PC-9 (cell line): ENCODE measurements around the gene CCDC69. TPM values are rescaled to one million over a fixed set of nuclear protein-coding genes. Genes with fewer than 3 reads are reported as not detected.

ENCODE experiments used
- BruUV-seq: library from RNA; stranded (reverse); fragments of 400-500 nt; replicated peaks from 2 replicates; lab custom pipeline; 2021; lab: Mats Ljungman, UMichigan
- CTCF ChIA-PET: fragments of 300-600 bp; sonication (Branson Sonifier 250); formaldehyde crosslinking; loops from one replicate; lab custom pipeline; 2022; ENCODE audit warnings: antibody characterized with exemption; lab: Charles Lee
- POLR2A ChIA-PET: fragments of 300-600 bp; sonication (Branson Sonifier 250); formaldehyde crosslinking; loops from one replicate; lab custom pipeline; 2022; ENCODE audit warnings: antibody characterized with exemption; ENCODE audit not compliant: unreplicated experiment; lab: Charles Lee
- DNase-seq, 2 experiments: peaks; one replicate each; pipeline versions ENCODE4 v3.0.0 to v3.0.0-alpha.2; 2015 to 2022; ENCODE audit warnings: mixed read lengths in 1 of 2
- H2AFZ ChIP-seq: fragments of 200-600 bp; sonication (generic); 2 replicates; pipeline ENCODE4 v1.8.1; 2017; ENCODE audit warnings: antibody characterized with exemption
- H3F3A ChIP-seq: fragments of 200-600 bp; sonication (generic); 2 replicates; pipeline ENCODE4 v1.8.1; 2017; ENCODE audit warnings: antibody characterized with exemption, mild to moderate bottlenecking, low read depth; ENCODE audit not compliant: insufficient read depth
- H3K27ac ChIP-seq: fragments of 200-600 bp; sonication (generic); 2 replicates; pipeline ENCODE4 v1.6.1; 2016; ENCODE audit warnings: mixed run types
- H3K27me3 ChIP-seq: fragments of 200-600 bp; sonication (generic); 2 replicates; pipeline ENCODE4 v1.6.1; 2016; ENCODE audit warnings: low read depth, mixed run types; ENCODE audit not compliant: insufficient read depth
- H3K36me3 ChIP-seq: fragments of 200-600 bp; sonication (generic); 2 replicates; pipeline ENCODE4 v1.6.1; 2016; ENCODE audit warnings: low read depth, mixed run types
- H3K4me1 ChIP-seq: fragments of 200-600 bp; sonication (generic); replicated peaks from 2 replicates; pipeline ENCODE4 v1.6.1; 2016; ENCODE audit warnings: mixed run types; ENCODE audit not compliant: insufficient read depth
- H3K4me2 ChIP-seq: fragments of 200-600 bp; sonication (generic); 2 replicates; pipeline ENCODE4 v1.6.1; 2017; ENCODE audit warnings: mixed run types
- H3K4me3 ChIP-seq: fragments of 200-600 bp; sonication (generic); 2 replicates; pipeline ENCODE4 v1.6.1; 2016; ENCODE audit warnings: mixed run types
- H3K79me2 ChIP-seq: fragments of 200-600 bp; sonication (generic); 2 replicates; pipeline ENCODE4 v1.6.1; 2017; ENCODE audit warnings: low read depth, mixed run types
- H3K9me2 ChIP-seq: fragments of 200-600 bp; sonication (generic); 2 replicates; pipeline ENCODE4 v1.8.1; 2017; ENCODE audit warnings: mild to moderate bottlenecking; ENCODE audit not compliant: insufficient read depth
- H3K9me3 ChIP-seq: fragments of 200-600 bp; sonication (generic); 2 replicates; pipeline ENCODE4 v1.8.1; 2016; ENCODE audit warnings: low read depth; ENCODE audit not compliant: insufficient read depth
- H4K20me1 ChIP-seq: fragments of 200-600 bp; sonication (generic); 2 replicates; pipeline ENCODE4 v1.8.1; 2017; ENCODE audit not compliant: insufficient read depth
- CTCF ChIP-seq: fragments of 200-600 bp; sonication (generic); conservative IDR thresholded peaks from 2 replicates; pipeline ENCODE4 v1.6.1; 2017; ENCODE audit warnings: mixed run types, antibody characterized with exemption, mild to moderate bottlenecking, moderate library complexity
- EZH2 ChIP-seq: fragments of 200-600 bp; sonication (generic); IDR thresholded peaks from 2 replicates; pipeline ENCODE4 v1.8.0; 2017; ENCODE audit warnings: antibody characterized with exemption, low read depth
- intact Hi-C: fragments of 100-400 bp; cut with micrococcal nuclease; formaldehyde crosslinking; loops from one replicate; pipeline ENCODE4 v1.10.0; 2022; ENCODE audit not compliant: unreplicated experiment
- total RNA-seq: library from RNA; stranded (reverse); gene quantifications from 2 replicates; pipeline ENCODE4 v1.2.3, GENCODE V29; 2021

The CCDC69 gene
- total RNA-seq, 1 experiment from 2014 or later = 0.50 TPM

- ChIA-PET POLR2A (no interaction called here), CTCF (no interaction called here)
- Histone ChIP-seq H3F3A (no peaks in the 10 kb centered on the region), H3K4me1 (no peaks in the 10 kb centered on the region), H3K9me3 (no peaks in the 10 kb centered on the region), H3K4me2 (no peak overlapping the region), H2AFZ (no peak overlapping the region), H3K9me2 (no peaks in the 10 kb centered on the region), H3K27ac (no peak overlapping the region), H3K36me3 (no peaks in the 10 kb centered on the region), H4K20me1 (no peaks in the 10 kb centered on the region), H3K4me3 (no peak overlapping the region), H3K79me2 (no peaks in the 10 kb centered on the region), H3K27me3 (peaks cover 4% of the 10 kb centered on the region; the same call in 1 of the 2 replicates)
- no peak for DNase-seq
- intact Hi-C loops = no loop called here
- TF ChIP-seq EZH2 = no peak
- no peak for TF ChIP-seq CTCF
- no TSS peak for BruUV-seq
Measured at GRCh38 chr5:151182976-151183375, 40.9 kb downstream of the CCDC69 start.

- Histone ChIP-seq H4K20me1 (no peaks in the 10 kb centered on the region), H3K79me2 (no peaks in the 10 kb centered on the region), H3K27ac (no peak overlapping the region), H3K9me2 (no peaks in the 10 kb centered on the region), H3K9me3 (no peaks in the 10 kb centered on the region), H3K4me2 (no peak overlapping the region), H3K36me3 (no peaks in the 10 kb centered on the region), H2AFZ (no peak overlapping the region), H3K27me3 (peaks cover 6% of the 10 kb centered on the region; the same call in 1 of the 2 replicates), H3K4me3 (no peak overlapping the region), H3K4me1 (no peaks in the 10 kb centered on the region), H3F3A (no peaks in the 10 kb centered on the region)
- intact Hi-C loops = no loop called here
- POLR2A ChIA-PET = no interaction called here
- no TSS peak for BruUV-seq
- TF ChIP-seq EZH2 (no peak), CTCF (no peak)
- no peak for DNase-seq
- CTCF ChIA-PET = no interaction called here
Measured at GRCh38 chr5:151182524-151182900, 41.4 kb downstream of the CCDC69 start.

- intact Hi-C loops = no loop called here
- Histone ChIP-seq H3K79me2 (no peaks in the 10 kb centered on the region), H3K4me3 (no peak overlapping the region), H3K27ac (no peak overlapping the region), H3K4me2 (no peak overlapping the region), H3K9me3 (no peaks in the 10 kb centered on the region), H3K36me3 (no peaks in the 10 kb centered on the region), H3K4me1 (no peaks in the 10 kb centered on the region), H4K20me1 (no peaks in the 10 kb centered on the region), H3F3A (no peaks in the 10 kb centered on the region), H2AFZ (no peak overlapping the region), H3K27me3 (peaks cover 6% of the 10 kb centered on the region; the same call in 1 of the 2 replicates), H3K9me2 (no peaks in the 10 kb centered on the region)
- BruUV-seq = no TSS peak
- TF ChIP-seq CTCF (no peak), EZH2 (no peak)
- CTCF ChIA-PET = no interaction called here
- POLR2A ChIA-PET = no interaction called here
- no peak for DNase-seq
Measured at GRCh38 chr5:151181818-151182523, 41.9 kb downstream of the CCDC69 start.
